A549 treated with AZD9567 at 1 μM for 4 hours (cell line): ENCODE results near the gene FAM89B. TPM values are rescaled to one million over a fixed set of nuclear protein-coding genes. Genes with fewer than 3 reads are reported as not detected.

Experiments used
- total RNA-seq: library from RNA; stranded (reverse); fragments of 200-300 nt; extraction: Qiagen RNA extraction; gene quantifications from 5 replicates; pipeline ENCODE4 v1.2.3, GENCODE V29; 2022; ENCODE audit not compliant: insufficient read depth

FAM89B gene
- 20.8 to 56.1 TPM (median 50.0 TPM) in 5 replicates for total RNA-seq

GRCh38 chr11:65572356-65573051, at the start of gene FAM89B:
Gene FAM89B (plus strand): TSS chr11:65572538. CDS start chr11:65572670, 132 bp downstream.

DNA sequence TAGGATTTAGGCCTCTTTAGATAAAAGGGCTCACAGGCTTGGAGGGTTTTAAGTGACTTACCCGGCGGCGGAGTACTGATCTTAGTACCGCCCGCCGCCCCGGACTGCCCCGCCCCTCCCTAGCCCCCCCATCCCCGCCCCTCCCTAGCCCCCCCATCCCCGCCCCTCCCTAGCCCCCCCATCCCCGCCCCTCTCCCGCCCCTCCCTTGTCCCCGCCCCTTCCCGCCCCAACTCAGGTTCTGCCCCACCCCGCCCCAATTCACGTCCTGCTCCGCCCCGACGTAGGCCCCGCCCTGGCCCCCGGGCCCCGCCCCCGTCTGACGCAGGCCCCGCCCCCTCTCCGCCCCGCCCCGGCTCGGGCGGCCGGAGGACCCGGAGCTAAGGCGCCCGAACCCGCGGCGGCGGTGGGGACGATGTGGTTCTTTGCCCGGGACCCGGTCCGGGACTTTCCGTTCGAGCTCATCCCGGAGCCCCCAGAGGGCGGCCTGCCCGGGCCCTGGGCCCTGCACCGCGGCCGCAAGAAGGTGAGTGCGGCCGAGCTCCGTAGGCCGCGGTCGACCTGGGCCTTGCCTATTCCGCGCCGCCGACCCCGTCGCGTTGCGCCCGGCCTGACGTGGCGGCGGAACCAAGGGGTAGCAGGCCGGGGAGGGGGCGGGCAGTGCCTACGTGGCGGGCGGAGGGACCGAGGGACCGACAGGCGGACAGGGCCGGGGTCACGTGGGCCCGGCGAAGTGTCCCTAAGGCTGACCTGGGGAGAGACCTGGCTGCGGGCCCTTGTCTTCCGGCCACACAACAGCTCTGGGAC, 47.4 kb upstream of the FAM89B start, which contains the start of gene SCYL1:
TSS of gene SCYL1 (plus strand) at position 343 of the 805 bp plus-strand sequence. CDS start at position 414, 71 bp downstream.

GRCh38 chr11:65558002-65558929, 14.1 kb upstream of the FAM89B start, which contains the start of gene LTBP3:
Gene LTBP3 (minus strand): TSS chr11:65558359. CDS start chr11:65557959, 400 bp downstream.

DNA sequence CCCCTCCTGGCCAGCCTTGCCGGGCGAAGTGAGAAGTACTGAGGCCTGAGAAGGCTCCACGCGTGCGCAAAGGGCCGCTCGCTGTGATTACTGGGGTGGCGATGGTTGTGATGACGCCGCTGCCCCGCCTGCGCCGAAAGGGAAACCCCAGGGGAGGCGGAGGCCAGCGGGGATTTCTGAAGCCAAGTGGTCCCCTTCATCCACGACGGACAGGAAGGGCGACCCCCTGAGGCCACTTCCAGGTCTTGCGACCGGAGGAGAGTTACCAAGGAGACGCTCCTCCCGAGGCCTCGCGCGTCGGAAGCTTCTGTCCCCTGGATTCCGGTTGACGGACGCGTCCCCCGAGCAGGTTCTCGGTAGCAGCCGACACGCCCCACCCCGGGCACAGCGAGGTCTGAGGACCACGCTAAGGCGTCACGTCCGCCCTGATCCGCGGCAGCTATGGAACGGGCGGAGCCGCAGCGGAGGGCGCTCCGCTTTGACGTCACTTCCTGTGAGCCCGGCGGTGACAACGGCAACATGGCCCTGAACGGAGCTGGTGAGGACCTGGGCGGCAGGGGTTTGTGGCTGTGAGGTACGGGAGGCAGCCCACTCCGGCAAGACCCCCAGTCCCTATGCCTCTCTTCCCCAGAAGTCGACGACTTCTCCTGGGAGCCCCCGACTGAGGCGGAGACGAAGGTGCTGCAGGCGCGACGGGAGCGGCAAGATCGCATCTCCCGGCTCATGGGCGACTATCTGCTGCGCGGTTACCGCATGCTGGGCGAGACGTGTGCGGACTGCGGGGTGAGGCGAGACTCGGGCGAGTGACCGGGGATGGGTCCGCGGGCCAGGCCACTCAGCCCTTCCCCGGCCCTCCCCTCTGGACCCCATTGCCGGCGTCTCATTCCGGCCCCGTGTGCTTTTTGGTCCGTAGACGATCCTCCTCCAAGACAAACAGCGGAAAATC, 2.1 kb upstream of the FAM89B start, which contains the start of gene ZNRD2:
TSS of gene ZNRD2 (plus strand) at position 505 of the 946 bp plus-strand sequence. CDS start at position 520, 15 bp downstream.

DNA sequence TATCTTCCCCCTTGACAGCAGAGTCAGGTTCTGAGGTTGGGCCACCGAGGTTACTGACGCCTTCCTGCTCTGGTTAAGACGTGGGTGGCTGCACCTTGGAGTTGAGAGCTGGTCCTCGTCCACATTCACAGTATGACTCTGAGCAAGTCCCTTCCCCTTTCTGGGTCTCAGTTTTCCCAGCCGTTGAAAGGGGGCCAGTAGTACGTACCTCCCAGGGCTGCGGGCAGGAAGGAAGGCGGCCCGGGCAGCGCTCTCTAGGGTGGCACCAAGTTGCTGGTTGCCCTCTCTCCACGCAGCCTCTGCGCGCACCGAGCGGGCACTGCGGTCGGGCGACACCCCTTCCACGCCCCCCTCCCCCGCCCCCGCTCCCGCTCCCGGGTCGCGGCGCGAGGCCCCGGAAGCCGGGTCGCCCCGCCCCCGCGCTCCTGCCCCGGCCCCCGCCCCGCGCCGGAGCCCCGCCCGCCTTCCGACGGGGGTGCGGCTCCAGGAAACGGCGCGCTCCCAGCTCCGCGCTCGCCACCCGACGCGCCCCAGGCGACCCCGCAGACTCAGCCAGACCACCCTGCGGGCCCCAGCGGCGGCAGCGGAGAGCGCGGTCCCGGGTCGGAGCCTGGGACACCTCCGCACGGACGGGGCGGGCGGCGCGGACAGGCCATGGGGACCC, 3.4 kb downstream of the FAM89B start, which contains the start of gene EHBP1L1:
TSS of gene EHBP1L1 (plus strand) at position 486 of the 664 bp plus-strand sequence. CDS start 250 bp downstream, outside the sequence.

GRCh38 chr11:65595543-65596281, 23.4 kb downstream of the FAM89B start, which contains the start of gene KCNK7:
Gene KCNK7 (minus strand): TSS chr11:65595800. CDS start chr11:65595772, 28 bp downstream.

GRCh38 chr11:65615229-65615949, 43.1 kb downstream of the FAM89B start, which contains the start of gene PCNX3:
Gene PCNX3 (plus strand): TSS chr11:65615776. CDS start chr11:65616312, 536 bp downstream.

Other genes starting within 250 kb of the FAM89B start
- 39.2 to 41.2 TPM (median 40.8 TPM) in 5 replicates for gene DPF2, start 238.7 kb upstream of the FAM89B start, total RNA-seq
- gene TIGD3, start 217.8 kb upstream of the FAM89B start, total RNA-seq = 1.3 TPM in 5 replicates
- 8.5 to 11.6 TPM (median 10.3 TPM) in 5 replicates for gene SLC25A45, start 189.9 kb upstream of the FAM89B start, total RNA-seq
- gene FRMD8, start 185.9 kb upstream of the FAM89B start, total RNA-seq = 33.7 to 57.0 TPM (median 56.4 TPM) in 5 replicates
- 95.1 to 289 TPM (median 267 TPM) in 5 replicates for gene NEAT1, start 149.7 kb upstream of the FAM89B start, total RNA-seq
- 55.2 to 111 TPM (median 88.6 TPM) in 5 replicates for gene MALAT1, start 73.5 kb upstream of the FAM89B start, total RNA-seq
- gene SCYL1, start 47.5 kb upstream of the FAM89B start, total RNA-seq = 37.6 to 65.4 TPM (median 64.4 TPM) in 5 replicates
- gene LTBP3, start 14.2 kb upstream of the FAM89B start, total RNA-seq = 65.1 to 117 TPM (median 101 TPM) in 5 replicates
- gene ZNRD2, start 2.1 kb upstream of the FAM89B start, total RNA-seq = 69.5 to 80.8 TPM (median 77.9 TPM) in 5 replicates
- gene EHBP1L1, start 3.5 kb downstream of the FAM89B start, total RNA-seq = 22.6 to 35.1 TPM (median 32.7 TPM) in 5 replicates
- gene KCNK7, start 23.3 kb downstream of the FAM89B start, total RNA-seq = 0.26 to 1.4 TPM (median 0.77 TPM) in 4 of 5 replicates, not detected in the other
- gene MAP3K11, start 41.7 kb downstream of the FAM89B start, total RNA-seq = 44.0 to 49.5 TPM (median 47.5 TPM) in 5 replicates
- 25.3 to 38.8 TPM (median 37.9 TPM) in 5 replicates for gene PCNX3, start 43.2 kb downstream of the FAM89B start, total RNA-seq
- 11.1 to 21.7 TPM (median 18.4 TPM) in 5 replicates for gene SIPA1, start 65.6 kb downstream of the FAM89B start, total RNA-seq
- gene RELA, start 90.4 kb downstream of the FAM89B start, total RNA-seq = 52.1 to 79.3 TPM (median 74.8 TPM) in 5 replicates
- gene KAT5, start 139.7 kb downstream of the FAM89B start, total RNA-seq = 31.3 to 46.9 TPM (median 45.7 TPM) in 5 replicates
- 26.8 to 55.4 TPM (median 52.8 TPM) in 5 replicates for gene RNASEH2C, start 148.3 kb downstream of the FAM89B start, total RNA-seq
- 6.6 to 12.9 TPM (median 11.5 TPM) in 5 replicates for gene AP5B1, start 208.4 kb downstream of the FAM89B start, total RNA-seq
- gene OVOL1, start 214.5 kb downstream of the FAM89B start, total RNA-seq = 0.05 to 0.09 TPM (median 0.09 TPM) in 4 of 5 replicates, not detected in the other